Activated CD8-positive, alpha-beta memory T cell treated with anti-CD3 and anti-CD28 coated beads for 36 hours (primary cell): ENCODE data around the gene CDKN2A. TPM values are rescaled to one million over a fixed set of nuclear protein-coding genes. Genes with fewer than 3 reads are reported as not detected.
"Not testable (repeated sequence)": the region's sequence is repeated elsewhere in the genome, so short reads cannot be mapped to it uniquely, and the experiment has no call there.

ENCODE experiments used
- CTCF ChIA-PET: fragments of 350-600 bp; sonication (Branson Sonifier 250); formaldehyde crosslinking; loops from one replicate; lab custom pipeline; 2021; ENCODE audit warnings: antibody characterized with exemption; lab: Charles Lee
- POLR2A ChIA-PET: fragments of 350-600 bp; sonication (Branson Sonifier 250); formaldehyde crosslinking; loops from one replicate; lab custom pipeline; 2021; ENCODE audit warnings: antibody characterized with exemption; lab: Charles Lee
- total RNA-seq, 2 experiments: library from RNA; stranded (reverse); gene quantifications; one replicate each; pipeline ENCODE4 v1.2.3, GENCODE V29; 2021

Gene CDKN2A
- total RNA-seq, 2 experiments from 2014 or later, result 2.2 to 3.9 TPM

- CTCF ChIA-PET, result interaction anchor here (1.0 kb wide), 1 partner anchor 40 kb away, joined by 3 read pairs; no protein-coding TSS in a partner anchor
- POLR2A ChIA-PET, result no interaction called here
Observed at GRCh38 chr9:21968331-21969010, 25.7 kb downstream of the CDKN2A start.

GRCh38 chr9:21967702-21968101 is 26.5 kb downstream of the CDKN2A start:
- POLR2A ChIA-PET, result no interaction called here
- CTCF ChIA-PET, result no interaction called here

GRCh38 chr9:21967169-21967568 is 27.0 kb downstream of the CDKN2A start:
- POLR2A ChIA-PET, result no interaction called here
- CTCF ChIA-PET, result no interaction called here

GRCh38 chr9:21966140-21966851 is 27.9 kb downstream of the CDKN2A start:
- ChIA-PET CTCF (no interaction called here), POLR2A (no interaction called here)

- POLR2A ChIA-PET, result no interaction called here
- CTCF ChIA-PET, result no interaction called here
Observed at GRCh38 chr9:21965401-21965951, 28.7 kb downstream of the CDKN2A start.

- CTCF ChIA-PET, result no interaction called here
Observed at GRCh38 chr9:21964925-21965385, 29.2 kb downstream of the CDKN2A start.

GRCh38 chr9:21961569-21961968 is 32.6 kb downstream of the CDKN2A start:
- CTCF ChIA-PET, result no interaction called here
- POLR2A ChIA-PET, result no interaction called here

More at GRCh38 chr9:21964925-21965385, 29.2 kb downstream of the CDKN2A start:
- POLR2A ChIA-PET, result no interaction called here

- POLR2A ChIA-PET, CTCF ChIA-PET: not testable (repeated sequence)
Observed at GRCh38 chr9:21959268-21959667, 34.9 kb downstream of the CDKN2A start.

- CTCF ChIA-PET, result no interaction called here
- POLR2A ChIA-PET, result no interaction called here
Observed at GRCh38 chr9:21958833-21959232, 35.4 kb downstream of the CDKN2A start.

- ChIA-PET CTCF (no interaction called here), POLR2A (no interaction called here)
Observed at GRCh38 chr9:21945606-21946005, 48.6 kb downstream of the CDKN2A start.

- POLR2A ChIA-PET, result no interaction called here
- CTCF ChIA-PET, result no interaction called here
Observed at GRCh38 chr9:21943464-21943863, 50.7 kb downstream of the CDKN2A start.

- POLR2A ChIA-PET, result no interaction called here
- CTCF ChIA-PET, result no interaction called here
Observed at GRCh38 chr9:21941337-21941995, 52.7 kb downstream of the CDKN2A start.

- ChIA-PET POLR2A (no interaction called here), CTCF (no interaction called here)
Observed at GRCh38 chr9:21936161-21936560, 58.0 kb downstream of the CDKN2A start.

- CTCF ChIA-PET, result no interaction called here
- POLR2A ChIA-PET, result no interaction called here
Observed at GRCh38 chr9:21935631-21936030, 58.6 kb downstream of the CDKN2A start.

GRCh38 chr9:21933865-21934264 is 60.3 kb downstream of the CDKN2A start:
- CTCF ChIA-PET, result no interaction called here
- POLR2A ChIA-PET, result no interaction called here

- ChIA-PET CTCF (no interaction called here), POLR2A (no interaction called here)
Observed at GRCh38 chr9:21933281-21933680, 60.9 kb downstream of the CDKN2A start.

- POLR2A ChIA-PET, result no interaction called here
Observed at GRCh38 chr9:21931428-21931827, 62.8 kb downstream of the CDKN2A start.

GRCh38 chr9:21927752-21928151 is 66.4 kb downstream of the CDKN2A start:
- ChIA-PET POLR2A (no interaction called here), CTCF (no interaction called here)

More at GRCh38 chr9:21931428-21931827, 62.8 kb downstream of the CDKN2A start:
- CTCF ChIA-PET, result no interaction called here

- ChIA-PET POLR2A (no interaction called here), CTCF (no interaction called here)
Observed at GRCh38 chr9:21923694-21924093, 70.5 kb downstream of the CDKN2A start.
